NCI-H524 treated with DMSO at 0.1 percent for 48 hours (cell line): ENCODE data around the gene RUSF1.
A peak's percentile ranks its signal among the peaks of the same experiment; 100 is the strongest.

Experiments used
- DNase-seq: peaks from one replicate; lab custom pipeline; 2025; lab: John Stamatoyannopoulos, UW

RUSF1 gene

DNA sequence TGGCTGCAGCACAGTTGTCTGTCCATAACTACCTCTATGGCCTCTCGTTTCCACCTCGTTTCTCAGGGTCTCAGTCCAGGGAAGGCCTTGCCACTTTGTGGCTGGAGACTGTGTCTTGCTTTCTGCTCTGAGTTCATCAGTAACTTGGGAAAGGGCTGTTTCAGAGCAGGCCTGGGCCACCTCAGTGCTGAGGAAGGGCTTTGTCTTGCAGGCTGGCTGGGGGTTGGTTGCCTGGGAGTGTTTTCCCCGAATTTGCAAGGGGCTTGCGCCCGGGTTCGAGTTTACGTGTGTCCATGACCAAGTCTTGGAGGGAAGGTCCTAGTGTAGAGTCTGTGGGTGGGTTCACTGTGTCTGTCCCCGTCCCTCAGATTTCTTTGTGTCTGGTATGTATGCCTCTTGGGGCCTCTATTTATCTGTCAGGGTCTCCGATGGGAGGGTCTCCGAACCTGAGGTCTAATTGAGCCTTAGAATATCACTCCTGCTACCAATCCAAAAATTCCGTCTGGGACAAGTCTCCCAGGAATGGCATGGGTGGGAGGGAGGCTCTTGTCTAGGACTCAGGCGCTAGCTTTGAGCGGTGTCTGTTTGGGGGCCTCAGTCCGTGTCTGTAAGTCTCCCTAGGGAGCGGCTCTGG, 36.8 kb downstream of the RUSF1 start:
- no peak for DNase-seq

GRCh38 chr16:31470615-31471014, 37.6 kb downstream of the RUSF1 start:
- DNase-seq, result no peak

- no peak for DNase-seq
These were observed 40.3 kb downstream of the RUSF1 start for GRCh38 chr16:31467858-31468257.

DNA sequence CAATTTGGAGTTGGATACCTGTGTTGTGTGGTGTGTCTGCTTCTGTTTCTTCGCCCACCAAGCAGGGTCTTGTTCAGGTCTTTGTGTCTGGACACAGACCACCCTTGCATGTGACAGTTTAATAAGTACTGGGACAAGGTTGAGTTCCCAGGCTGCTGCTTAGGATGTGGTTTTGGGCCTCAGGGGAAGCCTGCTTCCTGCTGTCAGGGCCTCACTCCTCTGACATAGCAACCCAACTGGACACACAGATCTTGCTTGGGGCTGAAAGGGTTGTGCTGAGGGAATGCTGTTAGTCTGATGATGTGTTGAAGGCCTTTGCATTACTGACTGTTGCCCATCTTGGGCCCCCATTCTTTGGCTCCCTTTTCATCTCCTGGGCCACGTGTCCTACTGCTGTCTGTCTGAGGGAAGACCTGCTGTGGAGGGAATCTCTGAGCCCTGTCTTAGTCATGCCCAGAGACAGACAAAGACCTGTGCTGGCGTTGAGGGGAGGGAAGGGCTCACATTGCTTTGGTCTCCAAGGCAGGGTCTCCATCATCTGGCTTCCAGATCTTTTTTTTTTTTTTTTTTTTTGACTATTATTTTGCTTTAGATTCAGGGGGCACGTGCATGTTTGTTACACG, 40.9 kb downstream of the RUSF1 start:
- no peak for DNase-seq

DNA sequence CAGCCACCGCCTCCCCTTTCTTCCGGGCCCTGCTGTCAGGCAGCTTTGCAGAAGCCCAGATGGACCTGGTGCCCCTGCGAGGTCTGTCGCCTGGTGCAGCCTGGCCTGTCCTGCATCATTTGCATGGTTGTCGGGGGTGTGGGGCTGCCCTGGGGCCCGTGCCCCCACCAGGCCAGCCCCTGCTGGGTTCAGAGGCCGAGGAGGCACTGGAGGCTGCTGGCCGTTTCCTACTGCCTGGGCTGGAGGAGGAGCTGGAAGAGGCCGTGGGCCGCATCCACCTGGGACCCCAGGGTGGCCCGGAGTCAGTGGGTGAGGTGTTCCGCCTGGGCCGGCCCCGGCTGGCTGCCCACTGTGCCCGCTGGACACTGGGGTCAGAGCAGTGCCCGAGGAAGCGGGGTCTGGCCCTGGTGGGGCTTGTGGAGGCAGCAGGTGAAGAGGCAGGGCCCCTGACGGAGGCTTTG, 41.8 kb downstream of the RUSF1 start:
- no peak for DNase-seq

DNA sequence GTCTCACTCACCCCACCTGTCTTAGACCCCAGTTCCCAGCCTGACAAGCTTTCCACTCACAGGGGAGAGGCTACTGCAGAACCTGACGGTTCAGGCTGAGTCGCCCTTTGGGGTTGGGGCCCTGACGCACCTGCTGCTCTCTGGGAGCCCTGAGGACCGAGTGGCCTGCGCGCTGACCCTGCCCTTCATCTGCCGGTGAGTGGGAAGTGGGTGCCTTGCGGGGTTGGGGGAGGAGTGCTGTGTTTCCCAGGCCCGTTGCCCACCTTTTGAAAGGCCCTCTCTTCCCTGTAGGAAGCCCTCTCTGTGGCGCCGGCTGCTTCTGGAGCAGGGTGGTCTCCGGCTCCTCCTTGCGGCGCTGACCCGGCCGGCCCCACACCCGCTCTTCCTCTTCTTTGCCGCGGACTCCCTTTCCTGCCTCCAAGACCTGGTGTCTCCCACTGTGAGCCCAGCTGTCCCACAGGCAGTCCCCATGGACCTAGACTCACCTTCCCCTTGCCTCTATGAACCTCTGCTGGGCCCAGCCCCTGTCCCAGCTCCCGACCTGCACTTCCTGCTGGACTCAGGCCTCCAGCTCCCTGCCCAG, 42.3 kb downstream of the RUSF1 start:
- no peak for DNase-seq

- DNase-seq, result no peak
These were observed 43.4 kb downstream of the RUSF1 start for GRCh38 chr16:31464781-31465260.

DNA sequence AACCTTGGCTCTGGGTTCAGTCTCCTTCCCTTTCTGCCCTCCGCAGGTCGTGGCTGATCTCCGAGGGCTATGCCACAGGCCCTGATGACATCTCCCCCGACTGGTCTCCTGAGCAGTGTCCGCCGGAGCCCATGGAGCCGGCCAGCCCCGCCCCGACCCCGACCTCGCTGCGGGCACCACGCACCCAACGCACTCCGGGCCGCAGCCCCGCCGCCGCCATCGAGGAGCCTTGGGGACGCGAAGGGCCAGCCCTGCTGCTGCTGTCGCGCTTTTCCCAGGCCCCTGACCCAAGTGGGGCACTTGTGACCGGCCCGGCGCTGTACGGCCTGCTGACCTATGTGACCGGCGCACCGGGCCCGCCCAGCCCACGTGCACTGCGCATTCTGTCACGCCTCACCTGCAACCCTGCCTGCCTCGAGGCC, 43.8 kb downstream of the RUSF1 start:
- no peak for DNase-seq

- DNase-seq, result no peak
These were observed 46.0 kb downstream of the RUSF1 start for GRCh38 chr16:31461921-31462804.

- no peak for DNase-seq
These were observed 46.8 kb downstream of the RUSF1 start for GRCh38 chr16:31461201-31461920.

- DNase-seq, result no peak
These were observed 47.6 kb downstream of the RUSF1 start for GRCh38 chr16:31460582-31461002.

DNA sequence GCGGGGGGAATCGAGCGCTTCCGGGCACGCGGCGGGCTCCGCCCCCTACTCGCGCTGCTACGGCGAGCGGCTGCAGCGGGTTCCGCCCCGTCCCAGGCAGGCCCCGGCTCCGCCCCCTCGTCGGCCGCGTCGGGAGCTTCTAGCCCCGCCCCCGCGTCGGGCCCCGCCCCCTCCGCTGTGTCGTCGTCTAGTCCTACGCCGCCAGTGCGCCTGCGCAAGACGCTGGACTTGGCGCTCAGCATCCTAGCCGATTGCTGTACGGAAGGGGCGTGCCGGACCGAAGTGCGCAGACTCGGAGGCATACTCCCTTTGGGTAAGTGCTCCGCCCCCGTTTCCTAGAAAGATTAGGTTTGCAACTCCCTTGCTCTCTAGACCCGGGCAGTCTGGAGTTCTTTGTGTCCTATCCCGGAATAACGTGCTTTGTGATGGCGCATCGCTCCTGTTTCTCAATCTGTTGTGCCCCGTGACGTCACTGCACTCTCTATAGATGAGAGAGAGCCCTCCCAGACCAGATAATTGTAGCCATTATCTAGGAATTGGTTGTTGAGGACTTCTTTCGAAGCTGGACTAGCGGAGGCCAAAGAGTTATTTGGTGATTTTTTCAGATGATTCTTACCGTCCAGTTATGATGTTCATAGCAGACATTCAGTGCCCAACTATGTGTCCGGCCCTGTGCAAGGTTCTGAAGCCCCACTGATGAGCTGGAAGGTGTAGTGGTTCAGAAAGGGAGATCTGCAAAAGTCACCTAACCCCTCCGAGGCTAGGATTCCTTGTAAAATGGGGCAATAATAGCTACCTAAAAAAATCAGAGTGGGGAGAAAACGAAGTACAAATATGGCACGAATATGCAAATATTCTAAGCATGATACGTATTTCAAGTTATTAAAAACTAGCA, 48.3 kb downstream of the RUSF1 start:
- DNase-seq, result peak; percentile 97

DNA sequence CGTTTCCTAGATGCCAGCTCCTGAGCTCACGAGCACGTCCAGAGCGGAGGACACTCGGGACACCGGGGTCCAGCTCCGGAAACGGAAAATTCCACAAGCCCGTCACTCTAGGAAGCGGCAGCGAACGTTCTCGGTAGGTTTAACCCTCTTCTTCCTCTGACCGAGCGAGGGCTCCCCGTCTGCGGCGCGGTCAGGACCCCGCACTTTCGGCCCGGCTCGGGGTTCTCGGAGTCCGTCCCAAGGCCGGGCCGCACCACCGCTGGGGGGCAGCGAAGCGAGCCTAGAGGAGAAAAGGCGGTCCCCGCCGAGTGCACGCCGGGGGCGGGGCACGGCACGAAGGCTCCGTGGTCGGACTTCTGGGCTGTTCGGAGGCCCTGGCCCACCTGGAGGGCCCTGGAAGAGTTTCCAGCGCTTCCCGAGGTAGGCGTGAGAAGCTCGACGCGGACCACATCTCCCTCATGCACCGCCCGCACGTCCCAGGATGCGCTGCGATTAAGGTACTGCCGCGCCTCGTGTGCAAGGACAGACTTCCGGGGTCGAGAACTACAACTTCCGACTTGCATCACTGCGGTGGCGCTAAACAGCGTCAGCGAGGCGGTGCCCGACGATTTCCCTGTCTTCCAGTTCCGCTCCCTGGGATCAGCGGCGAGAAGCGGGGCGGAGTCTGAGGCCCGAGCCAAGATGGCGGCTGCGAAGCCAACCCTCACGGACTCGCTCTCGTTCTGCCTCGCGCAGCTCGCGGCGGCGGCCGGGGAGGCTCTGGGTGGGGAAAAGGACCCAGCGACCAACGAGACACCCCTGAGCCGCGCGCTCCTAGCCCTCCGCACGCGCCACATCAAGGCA, 49.1 kb downstream of the RUSF1 start, which contains the start of gene ARMC5:
ARMC5 (plus strand) TSS at position 658 of the 843 bp plus-strand sequence; CDS start at position 682, 24 bp downstream.
- peak; percentile 87 for DNase-seq

- no peak for DNase-seq
These were observed 49.9 kb downstream of the RUSF1 start for GRCh38 chr16:31458073-31458843.

GRCh38 chr16:31456988-31457360, 51.2 kb downstream of the RUSF1 start:
- DNase-seq, result no peak

DNA sequence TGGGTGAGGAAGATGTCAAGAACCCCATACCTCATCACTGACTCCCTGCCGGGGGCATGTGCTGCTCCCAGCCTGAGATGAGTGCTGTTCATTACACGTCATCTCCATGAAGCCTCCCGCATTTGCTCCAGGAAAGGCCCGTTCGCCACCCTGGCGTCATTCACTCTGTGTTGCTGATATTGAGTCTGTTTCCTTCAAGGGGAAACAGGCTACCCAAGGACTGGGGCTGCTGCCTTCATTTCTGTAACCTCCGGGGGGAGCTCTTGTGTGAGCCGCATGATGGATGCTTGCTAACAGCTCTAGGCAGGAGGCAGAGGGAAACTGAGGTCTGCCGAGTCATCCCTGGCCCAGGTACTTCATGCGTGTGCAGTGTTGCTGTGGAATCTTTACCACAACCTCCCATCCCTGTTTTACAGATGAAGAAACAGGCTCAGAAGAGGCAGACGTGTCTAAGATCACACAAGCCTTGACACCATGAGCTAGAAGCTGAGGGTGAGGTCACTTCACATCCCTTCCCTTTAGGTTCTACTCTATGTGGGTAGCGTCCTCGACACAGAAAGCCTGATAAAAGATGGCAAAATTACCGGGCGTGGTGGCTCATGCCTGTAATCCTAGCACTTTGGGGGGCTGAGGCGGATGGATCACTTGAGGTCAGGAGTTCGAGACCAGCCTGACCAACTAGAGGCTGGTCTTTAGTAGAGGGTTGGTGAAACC, 52.4 kb downstream of the RUSF1 start:
- DNase-seq, result no peak

DNA sequence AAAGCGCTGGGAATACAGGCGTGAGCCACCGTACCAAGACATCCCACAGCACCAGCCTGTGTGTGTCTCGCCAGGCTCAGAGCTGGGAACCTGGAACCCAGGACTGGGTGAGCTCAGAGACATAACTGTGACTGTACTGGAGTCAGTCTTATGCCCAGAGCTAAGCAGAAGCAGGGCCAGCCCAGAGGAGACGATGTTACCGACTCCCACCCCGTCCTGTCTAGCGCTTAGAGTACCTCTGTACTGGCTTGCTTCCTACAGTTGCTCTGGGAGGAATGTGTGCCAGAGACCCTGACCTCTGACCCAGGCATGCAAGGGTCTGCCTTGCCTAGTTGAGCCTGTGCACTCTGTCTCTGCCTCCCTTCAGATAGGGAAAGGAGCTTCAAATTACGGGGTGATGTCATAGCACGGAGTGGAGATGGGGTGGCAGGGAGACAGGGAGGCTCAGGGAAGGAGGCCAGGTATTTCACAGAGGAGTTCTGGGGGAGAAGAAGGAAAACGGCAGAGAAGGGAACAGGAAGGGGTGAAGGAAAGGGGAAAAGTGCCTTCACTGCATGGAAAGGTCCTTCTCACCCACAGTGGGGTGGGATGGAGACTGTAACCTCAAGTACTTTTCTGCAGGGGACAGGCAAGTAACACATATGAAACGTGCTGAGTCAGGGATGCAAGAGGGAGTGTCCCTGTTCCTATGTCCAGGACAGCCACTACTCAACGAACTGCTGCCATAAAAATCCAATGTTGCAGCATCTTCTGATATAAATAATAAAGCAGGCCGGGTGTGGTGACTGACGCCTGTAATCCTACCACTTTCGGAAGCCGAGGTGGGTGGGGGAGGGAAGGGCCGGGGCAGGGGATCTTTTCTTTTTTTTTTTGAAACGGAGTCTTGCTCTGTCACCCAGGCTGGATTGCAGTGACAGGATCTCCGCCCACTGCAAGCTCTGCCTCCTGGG, 54.7 kb downstream of the RUSF1 start:
- no peak for DNase-seq
